NCI-H2171 treated with DMSO at 0.1 percent for 48 hours (cell line): ENCODE results near the gene CGN.

ENCODE experiments used
- DNase-seq: peaks from one replicate; lab custom pipeline; 2025; lab: John Stamatoyannopoulos, UW

Gene CGN

GRCh38 chr1:151510957-151511635, at the start of gene CGN:
Gene CGN, plus strand, starts transcription at chr1:151511387. Its CDS starts 7,133 bp downstream, at chr1:151518520.
- peak; percentile 95 for DNase-seq

GRCh38 chr1:151461694-151462093, 49.5 kb upstream of the CGN start:
- no peak for DNase-seq

- DNase-seq: no peak
Measured at GRCh38 chr1:151465026-151465425, 46.2 kb upstream of the CGN start.

GRCh38 chr1:151472856-151473731, 38.1 kb upstream of the CGN start:
- DNase-seq: no peak

GRCh38 chr1:151474745-151475144, 36.4 kb upstream of the CGN start:
- DNase-seq: no peak

GRCh38 chr1:151475175-151475574, 36.0 kb upstream of the CGN start:
- no peak for DNase-seq

- no peak for DNase-seq
Measured at GRCh38 chr1:151476083-151476482, 35.1 kb upstream of the CGN start.

- DNase-seq: no peak
Measured at GRCh38 chr1:151477066-151477465, 34.1 kb upstream of the CGN start.

- DNase-seq: no peak
Measured at GRCh38 chr1:151478140-151478812, 32.9 kb upstream of the CGN start.

- no peak for DNase-seq
Measured at GRCh38 chr1:151478923-151479322, 32.3 kb upstream of the CGN start.

- DNase-seq: no peak
Measured at GRCh38 chr1:151479462-151479861, 31.7 kb upstream of the CGN start.

- no peak for DNase-seq
Measured at GRCh38 chr1:151482017-151482416, 29.2 kb upstream of the CGN start.

- no peak for DNase-seq
Measured at GRCh38 chr1:151485685-151486255, 25.4 kb upstream of the CGN start.

- no peak for DNase-seq
Measured at GRCh38 chr1:151486557-151486956, 24.6 kb upstream of the CGN start.

- no peak for DNase-seq
Measured at GRCh38 chr1:151491641-151492040, 19.5 kb upstream of the CGN start.

GRCh38 chr1:151492120-151492519, 19.1 kb upstream of the CGN start:
- DNase-seq: no peak

GRCh38 chr1:151493042-151493441, 18.1 kb upstream of the CGN start:
- no peak for DNase-seq

GRCh38 chr1:151494741-151495281, 16.4 kb upstream of the CGN start:
- peak; percentile 84 for DNase-seq

- no peak for DNase-seq
Measured at GRCh38 chr1:151495316-151495715, 15.9 kb upstream of the CGN start.

- no peak for DNase-seq
Measured at GRCh38 chr1:151499365-151499764, 11.8 kb upstream of the CGN start.

GRCh38 chr1:151499930-151500329, 11.3 kb upstream of the CGN start:
- DNase-seq: no peak

GRCh38 chr1:151501474-151501873, 9.7 kb upstream of the CGN start:
- no peak for DNase-seq
